GM21390 (cell line): ENCODE results near the gene TBC1D3E.
"Not testable (repeated sequence)": the region's sequence is repeated elsewhere in the genome, so short reads cannot be mapped to it uniquely, and the experiment has no call there.

ENCODE experiments used
- ATAC-seq: cut with Tn5 transposase; IDR thresholded peaks from one replicate; pipeline ENCODE4 v1.9.1; 2021; ENCODE audit not compliant: unreplicated experiment

The TBC1D3E gene

DNA sequence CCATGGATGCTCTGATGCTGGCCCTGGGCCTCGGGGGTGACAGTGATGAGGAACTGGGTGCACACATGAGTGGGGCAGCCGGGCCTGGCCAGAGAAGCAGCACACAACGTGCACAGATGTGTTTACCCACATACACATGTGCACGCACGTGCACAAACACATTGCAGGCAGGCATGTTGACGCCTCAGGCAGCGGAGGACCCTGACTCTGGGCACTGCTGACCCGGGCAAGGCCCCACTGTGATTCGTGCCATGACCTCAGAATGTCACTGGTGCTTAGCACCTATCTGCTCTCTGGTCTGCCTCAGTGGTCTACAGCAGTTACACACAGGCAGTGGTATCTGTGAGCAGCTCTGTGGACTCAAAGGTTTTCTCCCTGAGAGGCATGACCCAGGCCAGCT lies at the start of gene TBC1D3E:
TSS of gene TBC1D3E (plus strand) at position 301 of the 400 bp plus-strand sequence. CDS start 1,545 bp downstream, outside the sequence.
- not testable (repeated sequence) for ATAC-seq

DNA sequence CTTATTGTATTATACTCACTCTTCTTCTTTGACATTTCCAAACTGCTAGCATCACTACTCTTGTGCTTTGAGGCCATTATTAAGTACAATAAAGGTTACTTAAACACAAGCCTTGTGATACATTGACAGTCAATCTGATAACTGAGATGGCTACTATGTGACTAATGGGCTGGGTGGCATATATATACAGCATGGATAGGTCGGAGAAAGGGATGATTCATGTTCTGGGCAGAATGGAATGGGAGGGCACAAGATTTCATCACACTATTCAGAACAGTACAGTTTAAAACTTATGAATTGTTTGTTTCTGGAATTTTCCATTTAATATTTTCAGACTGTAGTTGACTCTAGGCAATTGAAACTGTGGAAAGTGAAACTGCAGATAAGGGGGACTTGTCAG lies 40.4 kb upstream of the TBC1D3E start:
- ATAC-seq: not testable (repeated sequence)

DNA sequence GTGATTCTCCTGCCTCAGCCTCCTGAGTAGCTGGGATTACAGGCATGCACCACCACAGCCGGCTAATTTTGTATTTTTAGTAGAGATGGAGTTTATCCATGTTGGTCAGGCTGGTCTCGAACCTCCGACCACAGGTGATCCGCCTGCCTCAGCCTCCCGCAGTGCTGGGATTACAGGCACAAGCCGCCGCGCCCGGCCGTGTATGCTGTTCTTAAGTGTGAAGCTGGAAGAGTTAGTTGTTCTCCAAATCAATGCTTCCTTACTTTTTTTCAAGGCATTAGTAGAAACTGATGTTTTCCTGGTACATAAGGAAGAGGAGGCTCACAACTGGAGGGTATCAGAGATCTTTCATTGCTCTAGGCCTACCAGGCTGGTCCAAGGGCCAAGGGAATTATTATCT lies 39.6 kb upstream of the TBC1D3E start:
- ATAC-seq: not testable (repeated sequence)

DNA sequence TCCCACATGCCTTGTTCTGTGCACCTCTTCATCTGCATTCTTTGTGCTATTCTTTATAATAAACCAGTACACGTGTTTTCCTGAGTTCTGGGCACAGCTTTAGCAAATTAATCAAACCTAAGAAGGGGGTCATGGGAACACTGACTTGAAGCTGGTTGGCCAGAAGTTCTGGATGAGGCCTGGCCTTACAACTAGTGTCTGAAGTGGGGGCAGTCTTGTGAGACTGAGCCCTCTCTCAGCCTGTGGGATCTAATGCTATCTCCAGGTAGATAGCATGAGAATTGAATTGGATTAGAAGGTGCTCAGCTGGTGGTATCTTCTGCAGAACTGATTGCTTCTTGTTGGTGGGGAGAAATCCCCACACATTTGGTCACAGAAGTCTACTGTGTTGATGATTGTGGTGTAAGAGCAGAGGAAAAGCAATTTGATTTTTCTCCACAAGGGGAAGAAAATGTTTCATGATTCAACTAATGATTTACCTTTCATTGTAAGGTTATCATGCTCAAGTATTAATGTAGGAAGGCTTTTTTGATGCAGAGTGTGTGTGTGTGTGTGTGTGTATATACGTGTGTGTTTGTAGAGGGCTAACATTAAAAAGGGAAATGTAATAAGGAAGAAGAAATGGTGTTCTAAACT lies 33.6 kb upstream of the TBC1D3E start:
- ATAC-seq: not testable (repeated sequence)

DNA sequence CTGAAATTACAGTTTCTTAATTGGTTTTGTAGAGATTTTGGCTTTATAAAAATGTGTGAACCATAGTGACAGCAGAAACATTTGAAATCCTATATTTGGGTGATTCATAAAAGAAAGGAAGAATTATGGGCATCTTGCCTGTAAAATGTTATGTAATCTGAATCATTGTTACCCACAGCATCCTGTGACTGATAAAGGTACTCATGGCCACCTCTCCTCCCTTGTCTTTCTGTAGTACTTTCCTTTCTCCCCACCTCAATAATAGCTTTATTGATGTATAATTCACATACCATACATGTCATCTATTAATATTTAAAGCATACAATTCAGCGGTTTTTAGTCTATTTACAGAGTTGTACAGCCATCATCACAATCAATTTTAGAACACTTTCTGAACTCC lies 28.5 kb upstream of the TBC1D3E start:
- not testable (repeated sequence) for ATAC-seq

DNA sequence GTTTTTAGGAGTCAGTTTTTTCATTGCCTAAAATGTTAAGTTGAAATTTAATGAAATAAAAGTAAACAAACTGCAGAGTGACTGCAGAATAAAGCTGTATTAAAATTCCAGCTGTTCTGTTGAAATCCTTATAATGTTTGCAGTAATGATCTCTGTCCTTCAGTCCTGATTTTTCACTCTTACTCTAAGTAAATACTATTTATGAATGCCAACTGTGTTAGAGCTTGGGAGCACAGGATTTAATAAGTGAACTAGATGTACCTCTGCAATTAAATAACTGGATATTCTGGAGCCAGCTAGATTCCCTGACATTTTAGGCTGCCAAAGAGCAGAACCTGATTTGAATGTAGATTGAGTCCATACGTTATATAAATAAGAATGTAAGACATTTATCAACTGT lies 7.9 kb upstream of the TBC1D3E start:
- not testable (repeated sequence) for ATAC-seq

DNA sequence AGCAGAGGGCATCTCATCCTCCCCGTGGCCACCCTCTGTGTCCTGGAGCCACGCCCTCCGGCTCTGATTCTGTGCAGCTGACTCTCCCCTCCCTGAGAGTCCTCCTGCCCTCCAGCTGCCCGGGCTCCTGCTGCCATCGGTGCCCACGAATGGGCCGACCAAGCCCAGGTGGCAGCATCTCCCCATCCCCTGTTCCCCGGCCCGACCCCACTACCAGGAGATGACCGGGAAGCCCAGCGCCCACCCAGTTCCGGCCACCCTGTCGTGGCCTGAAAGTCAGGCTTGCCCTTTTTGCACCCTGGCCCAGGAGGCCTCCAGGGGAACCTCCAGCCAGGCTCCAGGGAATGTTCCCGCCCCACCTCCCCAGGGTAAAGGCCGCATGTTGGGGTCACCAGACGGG lies 7.1 kb downstream of the TBC1D3E start:
- not testable (repeated sequence) for ATAC-seq
